Umbilical cord (tissue), 2 donors: ENCODE results near the gene AMPD3. TPM values are rescaled to one million over a fixed set of nuclear protein-coding genes. Genes with fewer than 3 reads are reported as not detected.

Experiments used
- DNase-seq: peaks from one replicate; pipeline ENCODE4 v3.0.0-alpha.2; 2015; ENCODE audit warnings: low spot score
- total RNA-seq: library from RNA; depleted of rRNA; stranded (reverse); fragments of >200 nt; gene quantifications from one replicate; pipeline ENCODE4 v1.2.3, GENCODE V29; 2014; ENCODE audit warnings: low replicate concordance; ENCODE audit not compliant: insufficient read depth

The AMPD3 gene
- total RNA-seq, 1 donor from 2014 or later = 6.0 TPM

DNA sequence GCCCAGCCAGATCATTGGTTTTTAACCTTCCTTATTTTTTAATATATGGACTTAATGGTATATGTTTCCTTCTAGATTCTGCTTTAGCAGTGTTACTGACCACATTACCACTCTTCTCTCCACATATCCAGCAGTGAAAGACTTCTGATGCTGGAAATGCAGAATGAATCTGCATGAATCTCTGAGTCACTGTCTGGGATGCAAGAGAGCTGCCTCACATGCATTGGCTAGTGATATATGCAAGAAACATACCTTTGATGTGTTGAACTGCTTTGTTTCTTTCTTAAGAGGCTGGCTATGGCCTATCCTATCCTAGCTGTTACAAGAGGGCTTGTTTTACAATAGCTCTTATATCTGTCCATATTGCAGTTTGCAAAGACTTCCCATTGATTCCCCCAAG lies 16.6 kb upstream of the AMPD3 start:
- no peak for DNase-seq

DNA sequence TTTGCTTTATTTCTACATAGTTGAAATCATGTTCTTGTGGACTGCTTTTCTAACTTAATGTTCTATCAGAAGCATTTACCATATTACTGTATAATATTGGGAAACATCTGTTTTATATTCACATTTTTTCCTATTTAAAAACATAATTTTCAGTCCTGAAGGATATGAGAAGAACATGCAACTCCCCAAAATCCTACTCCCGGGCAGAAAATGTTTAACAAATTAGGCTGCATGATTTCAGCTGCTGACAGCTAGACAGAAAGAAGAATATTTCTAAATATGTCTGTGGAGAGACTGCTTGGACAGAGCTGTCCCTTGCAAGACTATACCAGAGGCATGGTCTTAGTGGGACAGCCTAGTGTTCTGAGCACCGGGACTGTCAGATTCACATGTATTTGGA lies 15.7 kb upstream of the AMPD3 start:
- DNase-seq = no peak

DNA sequence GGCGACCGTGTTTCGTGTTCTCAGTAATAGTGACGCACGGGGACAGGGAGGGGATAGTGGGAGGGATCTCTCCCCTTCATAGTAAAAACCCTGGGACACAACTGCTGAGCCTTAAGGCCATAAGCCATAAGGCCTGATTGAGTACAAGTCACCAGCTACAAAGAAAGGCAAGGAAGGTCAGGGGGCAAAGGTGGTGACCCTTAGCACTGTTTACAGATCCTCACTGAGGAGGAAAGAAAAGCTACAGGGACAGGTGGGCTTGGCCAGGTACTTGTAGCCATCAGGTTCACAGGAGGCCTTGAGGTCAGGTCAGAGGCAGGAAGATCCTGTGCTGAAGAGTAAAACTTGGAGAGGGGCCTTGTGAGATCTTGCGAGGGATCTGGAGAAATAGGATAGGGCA lies 15.1 kb upstream of the AMPD3 start:
- no peak for DNase-seq

DNA sequence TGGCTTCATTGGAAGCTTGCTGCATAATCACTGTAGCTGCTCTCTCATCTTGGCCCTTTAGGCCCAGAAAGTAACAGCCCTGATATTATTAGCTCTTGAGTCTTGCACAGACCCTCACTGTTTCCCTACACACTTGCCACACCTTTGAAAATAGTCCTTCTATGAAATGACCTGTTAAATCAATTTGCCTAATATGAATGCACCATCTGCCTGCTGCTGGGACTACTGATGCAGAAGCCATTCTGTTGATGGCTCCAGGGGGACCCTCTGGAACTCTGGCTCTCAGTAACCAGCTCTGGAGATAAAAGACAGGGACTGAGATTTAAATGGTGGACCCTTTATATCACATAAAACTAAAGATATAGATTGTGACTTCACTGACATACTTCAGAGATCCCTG lies 14.7 kb upstream of the AMPD3 start:
- no peak for DNase-seq

DNA sequence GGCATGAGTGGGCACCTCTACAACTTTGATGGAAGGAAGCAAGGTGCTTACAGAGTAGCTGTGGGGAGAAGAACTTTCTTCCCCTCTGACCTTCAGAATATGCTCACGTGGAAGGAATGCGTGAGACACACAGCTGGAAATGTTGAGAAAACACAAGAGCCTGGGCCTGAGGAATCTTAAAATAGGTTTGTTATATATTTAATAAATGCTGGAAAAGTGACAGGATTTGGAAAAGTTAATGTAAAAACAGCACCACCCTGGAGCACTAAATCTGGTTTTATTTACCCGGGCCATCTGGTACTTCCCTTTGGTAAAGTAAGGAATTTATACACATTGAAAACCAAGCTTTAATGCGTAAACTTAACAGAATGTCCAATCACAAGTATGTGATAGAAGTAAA lies 14.0 kb upstream of the AMPD3 start:
- no peak for DNase-seq

DNA sequence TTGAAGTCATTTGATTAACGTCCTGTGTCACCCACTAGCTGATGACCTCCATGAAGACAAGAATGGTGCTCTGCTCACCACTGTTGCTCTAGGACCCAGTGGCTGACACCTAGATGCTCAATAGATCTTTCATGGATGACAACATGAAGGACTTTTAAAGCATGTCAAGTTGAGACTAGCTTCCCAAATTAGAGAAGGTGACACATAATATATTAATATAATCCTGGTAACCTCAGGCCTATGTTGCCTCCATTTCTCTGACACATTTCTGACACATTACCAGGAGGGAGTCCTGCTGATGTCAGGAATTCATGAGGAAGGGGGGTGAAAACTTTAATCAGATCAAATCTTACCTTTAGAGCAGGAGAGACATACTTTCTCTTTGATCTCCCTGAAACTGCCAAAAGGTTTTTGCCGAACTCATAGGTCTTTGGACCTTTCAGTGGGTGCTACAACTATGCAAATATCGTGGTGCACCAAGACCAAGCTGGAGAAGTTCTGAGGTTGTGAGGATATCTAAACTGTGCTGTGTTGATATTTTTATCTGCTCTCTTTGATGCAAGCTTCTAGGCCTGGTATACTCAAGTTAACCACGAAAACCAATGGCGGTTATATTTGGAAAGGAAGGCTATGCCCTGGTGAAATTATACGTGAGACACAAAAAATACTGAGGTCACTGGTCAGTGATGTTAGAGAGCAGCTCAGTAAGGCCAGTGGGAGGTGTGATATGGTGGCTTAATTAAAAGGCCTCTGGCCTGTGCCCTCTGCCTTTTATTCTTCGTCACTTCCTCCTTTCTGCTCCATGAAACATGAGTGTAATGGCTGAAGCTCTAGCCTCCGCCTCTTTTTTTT lies 13.2 kb upstream of the AMPD3 start:
- no peak for DNase-seq

DNA sequence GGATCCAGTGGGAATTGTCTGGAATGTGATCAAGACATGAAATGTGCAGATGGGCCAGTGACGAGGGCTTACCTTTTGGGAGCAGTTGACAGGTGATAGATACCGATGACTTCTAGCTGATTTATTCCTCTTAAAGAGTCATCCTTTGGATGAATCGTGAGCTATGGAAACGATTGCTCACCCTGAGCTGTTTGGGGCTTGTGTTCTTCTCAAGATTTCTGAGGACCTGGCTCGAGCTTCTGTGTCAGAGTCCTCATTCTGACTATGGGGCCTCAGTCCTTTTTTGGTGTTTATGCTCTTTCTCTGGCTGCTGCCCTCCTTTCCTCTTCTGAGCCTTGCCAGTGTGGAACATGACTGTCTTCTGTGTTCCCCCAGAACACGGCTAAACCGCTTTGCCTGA lies 11.9 kb upstream of the AMPD3 start:
- no peak for DNase-seq

DNA sequence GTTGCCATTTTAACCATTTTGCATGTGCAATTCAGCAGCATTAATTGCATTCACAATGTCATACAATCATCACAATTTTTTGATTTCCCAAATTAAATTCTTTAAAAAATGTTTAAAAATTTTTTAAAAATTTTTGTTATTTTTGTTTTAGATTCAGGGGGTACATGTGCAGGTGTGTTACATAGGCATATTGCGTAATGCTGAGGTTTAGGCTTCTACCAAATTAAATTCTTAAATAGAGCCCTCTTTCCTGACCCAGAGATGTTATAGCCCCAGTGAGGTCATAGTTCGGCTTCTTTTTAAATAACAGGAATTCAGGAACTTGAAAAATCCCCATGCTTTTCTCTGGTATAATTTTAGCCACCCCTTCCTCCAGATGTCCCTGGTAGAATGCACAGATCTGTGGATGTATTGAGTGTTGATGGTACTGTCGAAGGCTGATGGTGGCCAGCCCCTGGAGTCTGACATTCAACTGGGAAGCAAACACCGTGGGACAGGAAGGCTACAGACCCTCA lies 11.3 kb upstream of the AMPD3 start:
- no peak for DNase-seq

DNA sequence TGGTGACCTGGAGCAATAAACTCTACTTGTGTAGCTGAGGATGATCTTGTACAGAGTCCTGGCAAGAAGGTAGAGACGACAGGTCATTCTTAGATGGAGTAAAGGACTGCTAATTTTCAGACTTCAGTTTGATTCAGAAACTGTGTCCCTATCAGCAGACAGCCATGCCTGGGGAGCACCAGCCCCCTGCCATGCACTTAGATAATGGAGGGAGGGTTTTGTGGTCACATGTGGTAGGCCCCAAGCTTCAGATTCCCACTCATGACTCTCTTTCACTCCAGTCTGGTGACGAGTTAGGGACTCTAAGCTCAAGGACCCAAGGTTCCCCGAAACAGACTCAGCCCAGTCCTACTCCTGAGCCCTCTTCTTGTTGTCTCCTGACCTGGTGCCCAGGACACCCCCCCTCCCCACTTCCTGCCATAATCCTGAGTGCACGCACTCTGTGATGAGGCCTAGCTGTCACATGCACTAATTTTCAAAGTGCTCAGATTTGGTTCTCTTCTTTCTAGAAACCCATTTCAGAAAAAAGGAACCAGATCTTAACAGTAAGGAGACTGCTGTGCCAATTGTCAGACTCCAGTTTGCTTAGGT lies 10.2 kb upstream of the AMPD3 start:
- no peak for DNase-seq

DNA sequence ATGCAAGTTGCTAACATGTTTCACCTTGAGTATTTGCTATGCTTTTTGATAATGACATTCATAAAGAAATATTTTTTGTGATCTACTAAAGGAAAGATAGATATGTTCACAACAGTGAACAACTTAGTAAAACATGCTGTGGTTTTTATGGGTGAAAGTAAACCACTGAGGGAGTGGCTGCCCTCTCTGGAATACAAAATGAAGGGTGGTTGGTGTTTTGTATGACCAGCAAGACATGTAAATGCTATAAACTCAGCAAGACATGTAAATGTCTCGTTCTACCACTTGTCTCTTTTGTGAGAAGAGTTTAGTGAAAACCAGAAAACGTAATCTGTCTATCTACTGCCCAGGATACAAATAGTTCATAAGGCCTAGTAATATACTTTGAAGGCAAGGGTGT lies 7.6 kb upstream of the AMPD3 start:
- no peak for DNase-seq

DNA sequence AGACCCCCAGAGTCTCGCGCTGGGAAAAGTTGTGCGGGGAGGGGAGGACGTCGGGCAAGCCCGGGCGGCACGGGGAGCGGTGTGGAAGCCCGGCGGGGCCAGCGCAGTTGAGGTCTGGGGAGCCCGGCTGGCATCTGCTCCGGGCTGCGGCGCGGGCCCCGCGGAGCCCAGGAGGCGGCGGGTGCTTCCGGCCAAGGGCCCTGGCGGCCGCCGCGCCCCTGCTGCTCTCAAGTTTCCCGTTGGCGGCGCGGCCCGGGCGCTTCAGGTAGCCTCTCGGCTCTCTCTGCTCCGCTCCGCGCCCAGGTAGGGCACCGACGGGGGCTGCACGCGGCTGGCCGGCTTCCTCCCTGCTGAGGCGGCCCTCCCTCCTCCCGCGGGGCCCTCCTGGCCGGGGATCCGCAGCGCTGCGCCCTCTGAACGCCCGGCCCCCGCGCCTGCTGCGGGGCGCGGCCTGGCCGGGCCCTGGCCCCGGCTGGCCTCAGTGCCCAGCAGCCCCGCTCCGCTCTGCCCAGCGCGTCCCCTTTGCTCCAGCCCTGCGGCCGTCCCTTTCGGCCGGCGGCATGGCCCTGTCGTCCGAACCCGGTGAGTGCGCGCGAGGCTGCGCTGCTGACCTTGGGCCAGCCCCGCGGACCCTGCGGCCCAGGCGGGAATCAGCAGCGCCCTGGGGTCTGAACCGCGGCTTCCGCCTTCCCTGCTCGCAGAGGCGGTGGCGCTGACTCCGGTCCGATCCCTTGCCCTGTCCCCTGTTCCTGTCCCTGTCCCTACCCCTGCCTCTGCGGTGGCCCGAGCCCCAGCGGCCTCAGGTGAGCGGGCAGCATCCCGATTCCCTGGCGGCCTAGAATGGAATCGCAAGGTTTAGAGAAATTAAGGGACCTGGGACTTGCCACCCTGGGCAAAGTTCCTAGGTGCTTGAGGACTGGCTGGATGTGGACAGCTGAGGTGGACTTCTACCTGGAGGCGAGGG lies 4.3 kb upstream of the AMPD3 start:
- DNase-seq = no peak

DNA sequence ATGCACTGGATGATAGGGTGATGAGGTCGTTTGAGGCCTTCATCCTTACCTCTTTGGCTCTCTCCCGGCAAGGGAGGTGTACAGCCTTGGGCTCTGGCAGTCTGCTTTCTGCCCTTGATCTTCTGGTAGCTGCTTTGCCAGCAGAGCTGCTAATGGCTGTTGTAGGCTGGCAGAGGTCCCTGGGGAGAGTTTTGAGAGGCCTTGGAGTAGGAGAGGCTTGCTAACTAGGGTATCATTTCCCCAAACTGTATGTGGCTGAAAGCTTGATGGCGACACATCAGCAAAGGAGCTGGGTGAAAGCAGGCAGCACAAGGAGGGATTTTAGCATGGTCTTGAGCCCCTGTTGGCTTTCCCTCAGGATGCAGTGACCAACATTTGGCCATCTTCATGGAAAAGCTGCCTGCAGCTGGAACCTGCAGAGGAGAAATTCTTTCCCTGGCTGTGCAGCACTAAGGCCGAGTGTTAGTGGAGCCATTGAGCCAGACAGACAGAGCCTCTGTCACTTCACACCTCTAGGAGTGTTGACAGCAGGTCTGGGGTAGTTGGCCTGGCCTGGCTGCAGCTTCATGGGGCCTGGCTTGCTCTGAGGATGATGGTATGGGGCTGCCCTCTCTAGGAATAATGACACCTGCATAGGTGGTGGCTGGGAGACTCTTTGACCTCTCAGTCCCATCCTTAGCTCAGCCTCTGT lies 3.5 kb upstream of the AMPD3 start:
- DNase-seq = no peak

DNA sequence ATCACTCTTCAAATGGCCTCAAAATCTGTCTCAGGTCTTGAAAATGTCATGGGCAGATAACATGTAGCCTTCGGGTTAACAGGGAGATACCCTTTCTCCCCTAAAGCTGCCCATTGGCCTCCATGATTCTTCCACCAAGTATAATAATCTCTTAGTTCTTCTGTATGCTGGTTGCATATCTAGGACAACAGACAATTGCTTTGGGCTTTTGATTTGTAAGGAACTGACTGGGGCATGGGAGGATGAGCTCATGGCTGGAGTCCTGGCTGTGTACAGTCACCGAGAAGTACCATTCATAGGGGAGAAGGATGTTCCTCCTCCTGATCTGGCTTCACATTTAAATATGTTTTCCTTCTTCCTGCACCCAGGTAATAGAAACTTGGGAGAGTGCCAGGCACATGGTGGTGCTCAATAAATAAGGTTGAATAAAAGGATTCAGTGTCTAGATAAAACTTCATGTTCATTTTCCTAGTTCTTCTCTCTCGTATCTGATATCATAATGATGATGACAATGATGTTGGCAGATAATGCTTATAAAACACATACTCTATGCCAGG lies 2.8 kb upstream of the AMPD3 start:
- DNase-seq = no peak

DNA sequence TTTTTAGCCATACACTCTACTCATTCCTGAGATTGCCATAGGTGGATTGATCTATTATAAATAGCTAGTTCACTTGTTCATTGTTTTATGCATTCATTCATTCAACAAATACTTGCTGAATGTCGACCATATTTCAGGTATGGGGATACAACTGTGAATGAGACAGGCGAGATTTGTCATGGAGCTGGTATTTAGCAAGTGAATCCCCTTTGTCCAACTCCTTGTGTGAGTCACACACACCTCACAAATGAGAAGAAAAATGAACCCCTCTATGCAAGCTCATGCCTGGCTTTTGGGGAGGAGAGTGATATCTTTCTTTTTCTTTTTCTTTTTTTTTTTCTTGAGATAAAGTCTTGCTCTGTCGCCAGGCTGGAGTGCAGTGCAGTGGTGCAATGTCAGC lies 1.8 kb upstream of the AMPD3 start:
- DNase-seq = no peak

DNA sequence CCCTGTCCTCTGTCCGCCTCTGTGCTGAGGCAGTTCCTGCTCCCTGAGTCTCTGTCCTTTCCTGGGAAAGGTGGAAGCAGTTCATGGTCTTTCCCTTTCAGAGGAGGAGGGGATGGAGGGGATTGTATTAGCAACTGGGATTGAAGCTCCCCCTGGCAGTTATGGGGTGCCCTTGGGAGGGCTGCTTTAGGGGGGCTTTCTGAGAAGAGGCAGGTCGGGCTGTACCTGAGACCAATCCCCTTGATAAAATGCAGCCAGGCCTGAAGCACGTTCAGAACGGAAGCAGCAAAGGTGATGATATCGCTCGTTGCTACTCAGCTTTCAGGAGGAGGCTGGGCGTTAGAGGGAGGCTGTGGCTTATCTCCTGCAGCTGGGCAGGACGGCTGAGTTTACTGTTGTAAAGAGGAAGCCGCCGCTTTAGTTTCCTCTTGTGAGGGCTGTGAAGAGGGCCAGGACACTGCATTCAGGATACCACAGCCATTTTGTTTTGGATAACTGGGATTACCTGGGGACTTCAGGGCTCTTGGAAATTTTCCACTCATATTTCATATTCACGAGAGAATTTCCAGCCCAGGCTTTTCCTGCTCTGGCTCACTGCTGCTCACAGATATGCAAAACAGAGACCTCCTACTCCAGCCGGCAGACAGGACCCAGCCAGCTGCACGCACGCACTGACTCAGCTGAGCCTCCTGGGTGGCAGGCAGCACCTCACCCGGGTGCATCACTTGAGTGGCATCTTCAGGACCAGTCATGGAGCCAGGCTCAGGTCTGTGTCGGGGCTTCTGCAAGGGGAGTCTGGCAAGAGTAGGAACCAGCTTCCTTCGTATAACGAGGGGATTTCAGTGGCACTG lies 798 bp downstream of the AMPD3 start:
- DNase-seq = peak; percentile 83

DNA sequence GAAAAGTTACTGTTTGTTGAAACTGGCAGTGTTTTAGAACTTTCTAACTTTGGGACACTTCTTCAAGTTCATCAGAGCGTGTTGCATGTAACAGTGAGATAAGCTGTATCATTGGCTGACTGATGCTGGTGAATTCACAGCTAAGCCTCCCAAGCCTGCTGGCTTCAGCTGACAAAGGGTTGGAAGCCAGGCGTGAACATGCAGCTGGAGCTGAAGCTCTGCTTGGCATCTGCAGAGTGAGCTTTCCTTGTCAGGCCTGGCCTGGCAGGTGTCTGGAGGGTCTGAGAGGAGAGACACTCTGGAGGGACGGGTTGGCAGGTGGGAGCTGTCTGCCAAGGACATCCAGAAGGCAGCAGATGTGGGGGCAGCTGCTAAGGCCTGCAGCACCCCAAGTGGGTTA lies 1.5 kb downstream of the AMPD3 start:
- peak; percentile 20 for DNase-seq

DNA sequence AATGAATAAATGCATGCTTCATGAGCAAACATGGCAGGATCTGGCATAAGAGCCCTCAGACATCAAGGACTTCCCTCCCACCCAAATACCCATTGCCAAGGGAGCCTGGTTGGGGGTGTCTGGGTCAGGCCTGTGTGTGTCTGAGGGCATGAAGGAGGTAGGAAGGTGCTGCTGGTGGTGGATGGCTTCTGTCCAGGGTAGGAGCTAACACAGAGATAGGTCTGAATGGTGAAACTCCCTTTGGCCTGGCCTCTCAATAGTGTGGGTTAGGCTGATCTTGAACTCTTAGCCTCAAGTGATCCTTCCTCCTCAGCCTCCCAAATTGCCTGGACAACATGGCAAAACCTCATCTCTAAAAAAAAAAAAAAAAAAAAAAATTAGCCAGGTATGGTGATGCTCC lies 2.8 kb downstream of the AMPD3 start:
- DNase-seq = no peak

DNA sequence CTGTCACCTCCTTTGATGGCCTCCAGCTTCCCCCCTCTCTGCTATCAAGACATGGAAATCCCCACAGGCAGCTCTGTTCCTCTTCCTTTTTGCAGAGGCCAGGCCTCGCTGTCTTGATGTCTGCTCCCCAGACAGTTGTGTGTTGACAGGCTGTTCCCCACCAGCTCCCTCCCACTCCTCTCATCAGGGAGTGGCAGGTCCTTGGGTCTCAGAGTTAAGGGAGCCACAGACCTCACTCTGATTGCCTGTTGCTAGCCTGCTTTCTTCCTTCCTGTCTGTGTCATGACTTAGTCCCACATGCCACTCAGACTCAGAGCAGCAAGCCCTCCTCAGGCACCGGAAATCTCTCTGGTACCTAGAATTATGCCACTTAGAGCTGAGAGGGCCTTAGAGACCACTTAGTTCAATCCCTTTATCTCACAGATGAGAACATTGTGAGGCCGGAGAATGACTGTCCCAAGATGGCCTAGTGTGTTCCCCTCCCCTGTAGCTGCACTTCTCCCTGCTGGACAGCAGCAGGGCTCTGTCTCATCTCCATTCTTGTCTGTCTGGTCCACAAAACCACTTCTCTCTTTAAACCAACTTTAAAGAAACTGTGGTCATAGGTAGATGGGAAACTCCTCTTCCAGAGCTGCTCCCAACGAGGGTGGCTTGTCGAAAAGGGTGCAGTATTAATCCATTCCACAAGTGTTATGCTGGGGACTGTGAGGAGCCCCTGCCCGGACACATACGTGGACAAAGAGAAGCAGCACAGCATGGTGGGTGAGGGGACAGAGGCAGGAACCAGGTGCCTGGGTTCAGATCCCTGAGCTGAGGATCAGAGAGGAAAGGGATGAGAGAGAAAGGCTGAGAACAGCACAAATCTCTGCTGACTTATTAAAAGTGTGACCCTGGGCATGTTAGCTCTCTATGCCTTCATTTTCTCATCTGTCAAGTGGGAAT lies 4.2 kb downstream of the AMPD3 start:
- peak; percentile 13 for DNase-seq
